ENCODE results near the gene AMTN.
"Not testable (repeated sequence)": the region's sequence is repeated elsewhere in the genome, so short reads cannot be mapped to it uniquely, and the experiment has no call there.

Gene AMTN

GRCh38 chr4:70518269-70518668 is at the start of gene AMTN:
AMTN (plus strand) TSS chr4:70518569; CDS start chr4:70518778, 209 bp downstream.
- no peak for DNase-seq

DNA sequence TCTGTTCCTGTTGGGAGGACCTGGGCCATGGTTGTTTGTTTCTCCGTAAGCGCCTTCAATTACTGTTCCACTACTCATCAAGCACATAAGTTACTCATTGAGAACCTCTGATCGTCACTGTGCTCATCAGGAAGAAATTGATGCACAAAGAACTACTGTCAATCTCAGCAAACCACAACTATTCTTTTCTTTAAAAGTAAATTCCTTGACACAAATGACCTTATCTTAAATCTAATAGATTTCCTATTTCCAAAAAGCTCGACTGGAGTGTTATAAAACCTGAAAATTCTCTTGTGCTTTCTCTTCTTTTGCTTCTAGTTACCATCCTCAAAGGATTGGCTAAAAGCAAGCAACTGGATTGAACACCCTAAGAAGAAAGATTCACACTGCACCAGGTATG is 46.5 kb upstream of the AMTN start, which contains the start of gene MUC7:
MUC7 (plus strand) TSS at position 301 of the 400 bp plus-strand sequence. CDS start 1,825 bp downstream, outside the sequence.
- no peak for DNase-seq

- no peak for DNase-seq
These were observed 44.7 kb upstream of the AMTN start for GRCh38 chr4:70473679-70474078.

GRCh38 chr4:70488748-70489147 is 29.6 kb upstream of the AMTN start:
- DNase-seq = no peak

GRCh38 chr4:70496231-70496630 is 22.1 kb upstream of the AMTN start:
- no peak for DNase-seq

DNA sequence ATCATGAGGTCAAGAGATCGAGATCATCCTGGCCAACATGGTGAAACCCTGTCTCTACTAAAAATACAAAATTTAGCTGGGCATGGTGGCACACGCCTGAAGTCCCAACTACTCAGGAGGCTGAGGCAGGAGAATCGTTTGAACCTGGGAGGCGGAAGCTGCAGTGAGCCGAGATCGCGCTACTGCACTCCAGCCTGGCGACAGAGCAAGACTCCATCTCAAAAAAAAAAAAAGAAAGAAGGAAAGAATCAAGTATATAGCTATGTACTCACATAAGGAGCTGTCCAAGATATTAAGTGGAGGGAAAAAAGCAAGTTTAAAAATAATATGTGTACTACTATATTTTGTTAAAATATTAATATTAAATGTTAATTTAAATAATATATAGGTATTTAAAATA is 16.5 kb upstream of the AMTN start:
- not testable (repeated sequence) for DNase-seq

DNA sequence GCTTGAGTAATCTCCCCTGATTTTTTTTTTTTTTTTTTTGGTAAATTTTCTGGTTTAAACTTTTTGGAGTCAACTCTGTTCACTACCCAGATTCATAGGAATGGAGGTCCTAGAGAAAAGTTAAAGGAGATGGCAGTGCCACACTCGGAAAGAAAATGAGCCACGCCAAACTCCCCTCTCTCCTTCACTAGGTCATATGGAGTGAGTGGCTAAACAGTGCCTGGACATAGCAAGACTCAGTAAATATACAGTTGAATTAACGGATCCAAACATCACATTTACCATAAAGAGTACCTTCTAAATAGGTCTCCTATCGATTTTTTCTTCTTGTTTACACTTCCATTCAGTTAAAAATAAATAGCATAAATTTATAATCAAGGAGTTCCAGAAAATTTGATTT is 13.6 kb upstream of the AMTN start:
- no peak for DNase-seq

DNA sequence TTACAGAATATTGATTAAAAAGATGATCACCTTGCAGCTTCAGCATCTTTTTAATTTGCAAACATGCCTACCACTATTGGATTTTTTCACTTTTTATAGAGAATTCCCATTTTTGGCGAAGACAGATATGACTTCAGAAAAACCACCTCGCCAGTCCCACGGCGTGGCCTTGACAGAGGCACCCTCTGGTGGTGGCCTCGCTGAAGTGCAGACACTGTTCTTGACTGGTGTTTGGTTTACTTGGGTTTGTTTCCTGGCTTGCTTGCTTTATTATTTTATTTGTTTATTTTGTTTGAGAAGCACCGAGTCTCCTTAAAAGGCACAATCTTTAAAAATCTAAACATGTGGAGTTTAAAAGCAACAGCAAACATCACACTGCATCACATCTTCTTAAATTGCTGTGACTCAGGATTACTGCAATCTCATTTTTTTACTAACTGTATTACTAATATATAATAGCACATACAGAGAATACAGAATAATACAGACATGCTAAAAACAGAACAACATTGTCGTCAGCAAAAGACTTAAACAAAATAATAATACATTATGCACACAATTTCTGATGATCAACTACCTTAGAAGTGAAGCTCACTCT is 13.1 kb upstream of the AMTN start:
- no peak for DNase-seq

- no peak for DNase-seq
These were observed 9.6 kb upstream of the AMTN start for GRCh38 chr4:70508801-70509200.

- DNase-seq = no peak
These were observed 7.0 kb upstream of the AMTN start for GRCh38 chr4:70511365-70511764.

DNA sequence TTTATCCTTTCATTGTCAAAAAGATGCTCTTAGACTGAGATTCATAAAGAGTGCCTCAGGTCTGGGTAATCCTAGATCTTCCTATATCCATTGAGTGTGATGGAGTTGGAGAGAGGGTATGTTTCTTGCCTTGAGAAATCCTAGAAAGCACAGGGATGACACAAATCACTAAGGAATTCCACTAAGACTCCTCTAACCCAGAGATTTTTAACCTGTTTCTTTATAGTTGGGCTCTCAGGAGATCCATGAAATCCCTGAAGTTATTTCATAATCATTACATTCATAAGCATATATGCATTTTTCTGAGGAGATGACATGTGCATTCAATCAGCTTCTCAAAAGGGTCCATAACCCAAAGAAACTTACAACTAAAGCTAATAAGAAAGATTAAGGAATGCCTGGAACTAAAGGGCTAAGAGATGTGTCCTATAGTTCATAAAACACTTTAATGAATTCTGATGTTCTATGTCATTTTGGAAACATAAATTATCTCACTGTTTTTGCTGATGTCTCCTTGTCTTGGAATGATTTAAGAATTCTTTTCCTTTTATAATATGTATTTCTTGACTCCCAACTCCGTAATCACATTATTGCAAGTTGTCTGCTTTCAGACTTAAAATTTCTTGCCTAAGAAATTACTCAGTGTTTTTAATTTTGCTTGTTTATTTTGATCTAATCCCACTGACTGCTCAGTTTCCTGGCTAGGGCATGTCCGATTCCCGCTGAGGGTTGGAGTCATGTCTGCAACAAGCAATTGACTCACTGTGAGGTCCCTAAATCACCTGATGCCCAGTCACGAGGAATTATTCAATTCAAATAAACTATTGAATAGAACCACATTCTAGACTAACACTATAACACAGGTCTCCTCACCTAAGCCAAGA is 2.8 kb upstream of the AMTN start:
- DNase-seq = no peak

- no peak for DNase-seq
These were observed 347 bp downstream of the AMTN start for GRCh38 chr4:70518716-70519115.

- DNase-seq = no peak
These were observed 4.3 kb downstream of the AMTN start for GRCh38 chr4:70522626-70523025.

- DNase-seq = no peak
These were observed 12.6 kb downstream of the AMTN start for GRCh38 chr4:70530997-70531396.

GRCh38 chr4:70531981-70532380 is 13.6 kb downstream of the AMTN start:
- no peak for DNase-seq

GRCh38 chr4:70533211-70533610 is 14.8 kb downstream of the AMTN start:
- no peak for DNase-seq

DNA sequence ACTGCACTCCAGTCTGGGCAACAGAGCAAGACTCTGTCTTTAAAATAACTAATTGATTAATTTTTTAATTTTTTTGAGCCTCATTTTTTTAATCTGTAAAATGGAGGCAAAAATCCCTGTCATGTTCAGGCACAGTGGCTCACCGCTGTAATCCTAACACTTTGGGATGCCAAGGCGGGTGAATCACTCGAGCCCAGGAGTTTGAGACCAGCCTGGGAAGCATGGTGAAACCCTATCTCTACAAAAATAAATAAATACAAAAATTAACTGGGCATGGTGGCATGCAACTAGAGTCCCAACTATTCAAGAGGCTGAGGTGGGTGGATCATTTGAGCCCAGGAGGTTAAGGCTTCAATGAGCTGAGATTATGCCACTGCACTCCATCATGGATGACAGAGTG is 15.4 kb downstream of the AMTN start:
- DNase-seq = no peak

DNA sequence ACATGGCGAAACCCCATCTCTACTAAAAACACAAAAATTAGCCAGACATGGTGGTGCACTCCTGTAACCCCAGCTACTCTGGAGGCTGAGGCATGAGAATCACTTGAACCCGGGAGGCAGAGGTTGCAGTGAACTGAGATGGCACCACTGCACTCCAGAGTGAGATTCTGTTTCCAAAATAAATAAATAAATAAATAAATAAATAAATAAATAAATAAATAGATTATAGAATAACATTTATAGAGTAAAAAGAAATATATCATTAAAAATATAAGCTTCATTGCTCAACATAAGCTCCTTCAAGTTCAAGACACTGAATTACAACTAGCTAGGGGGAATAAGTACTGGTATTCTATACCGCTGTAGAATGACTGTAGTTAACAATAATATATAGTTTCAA is 16.5 kb downstream of the AMTN start:
- not testable (repeated sequence) for DNase-seq

DNA sequence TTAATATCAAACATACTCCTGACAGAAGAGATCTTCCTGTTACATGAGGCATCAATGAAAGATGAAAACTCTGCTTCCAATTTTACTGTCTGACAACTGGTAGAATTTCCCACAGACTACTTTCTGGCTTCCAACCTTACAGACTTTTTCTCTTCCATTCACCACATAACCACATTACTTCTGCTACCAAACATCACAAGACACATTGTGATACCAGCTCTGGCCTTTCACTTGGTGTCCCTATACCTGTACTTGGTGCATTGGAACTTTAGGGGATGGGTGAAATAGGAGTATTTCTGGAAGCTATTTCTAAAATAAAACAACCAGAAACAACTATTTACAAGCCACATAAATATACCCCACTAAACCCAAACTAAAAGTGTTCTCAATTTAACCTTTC is 20.5 kb downstream of the AMTN start:
- no peak for DNase-seq

DNA sequence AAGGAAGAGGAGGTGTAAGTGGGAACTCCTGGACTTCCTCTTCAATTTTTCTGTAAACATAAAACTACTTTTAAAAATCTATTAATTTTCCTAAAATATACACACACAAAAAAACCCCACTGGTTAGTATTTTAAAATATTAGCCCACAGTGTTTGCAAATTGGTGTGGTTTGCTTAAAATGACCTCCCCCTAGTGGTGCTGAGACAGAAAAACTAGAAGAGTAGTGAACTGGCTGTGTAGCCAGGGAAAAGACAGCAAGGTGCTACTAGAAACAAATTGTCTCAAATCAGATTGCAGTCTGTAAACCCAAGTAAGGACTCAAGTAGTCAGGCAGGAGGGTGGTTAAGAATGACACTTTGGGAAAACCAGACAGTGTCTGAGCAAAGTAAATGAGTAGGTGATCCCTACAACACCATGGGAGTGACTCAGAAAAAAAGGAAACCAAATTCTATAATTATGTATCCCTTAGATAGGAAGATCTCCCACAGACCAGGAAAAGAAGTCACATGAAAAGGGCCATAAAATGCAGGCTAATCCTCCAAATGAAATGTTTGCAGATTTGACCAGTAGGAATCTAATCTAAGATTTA is 26.0 kb downstream of the AMTN start:
- no peak for DNase-seq

GRCh38 chr4:70556856-70557255 is 38.5 kb downstream of the AMTN start:
- no peak for DNase-seq

DNA sequence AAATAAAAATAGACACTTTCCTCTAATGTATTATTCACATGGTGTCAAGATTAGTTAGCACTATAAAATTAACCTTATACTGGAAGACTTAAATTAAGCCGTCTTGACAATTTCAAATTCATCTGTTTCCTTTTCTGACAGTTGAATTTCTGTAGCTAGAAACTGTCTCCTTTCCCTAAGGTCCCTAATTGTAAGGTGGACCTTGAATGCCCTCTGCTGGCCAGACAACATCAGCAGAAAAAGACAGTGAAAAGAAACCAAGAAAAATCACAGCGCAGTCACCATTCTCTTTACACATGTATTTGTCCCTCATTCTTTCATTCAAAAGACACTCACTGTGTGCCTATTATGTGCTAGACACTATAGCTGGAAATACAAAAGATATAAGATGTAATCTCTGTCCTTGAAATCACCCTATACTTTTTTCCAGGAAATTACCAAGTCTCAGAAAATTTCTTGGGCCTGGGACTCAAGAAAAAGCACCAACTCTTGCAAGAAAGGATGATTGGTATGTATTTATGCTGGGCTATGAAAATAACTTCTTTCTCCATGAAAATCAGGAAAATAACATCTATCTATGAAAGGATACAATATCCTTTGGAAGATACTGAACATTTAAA is 41.0 kb downstream of the AMTN start:
- DNase-seq = no peak

DNA sequence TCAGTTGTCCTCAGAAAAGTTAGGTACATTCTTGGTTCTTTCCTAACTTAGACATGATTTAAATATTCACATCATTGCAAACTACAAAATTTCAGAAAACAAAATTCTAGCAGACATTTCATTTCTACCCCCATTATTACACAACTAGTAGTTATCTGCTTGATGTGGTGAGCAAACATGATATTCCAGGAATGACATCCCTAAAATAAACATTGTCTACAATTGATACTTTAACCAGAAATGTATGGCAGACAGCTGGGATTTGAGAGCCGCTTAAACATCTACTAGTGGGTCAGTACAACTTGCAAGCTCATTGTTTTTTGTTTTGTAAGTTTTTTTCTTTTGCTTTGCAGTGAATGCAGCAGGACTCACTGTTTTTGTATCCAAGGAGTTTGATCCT is 41.6 kb downstream of the AMTN start:
- no peak for DNase-seq

DNA sequence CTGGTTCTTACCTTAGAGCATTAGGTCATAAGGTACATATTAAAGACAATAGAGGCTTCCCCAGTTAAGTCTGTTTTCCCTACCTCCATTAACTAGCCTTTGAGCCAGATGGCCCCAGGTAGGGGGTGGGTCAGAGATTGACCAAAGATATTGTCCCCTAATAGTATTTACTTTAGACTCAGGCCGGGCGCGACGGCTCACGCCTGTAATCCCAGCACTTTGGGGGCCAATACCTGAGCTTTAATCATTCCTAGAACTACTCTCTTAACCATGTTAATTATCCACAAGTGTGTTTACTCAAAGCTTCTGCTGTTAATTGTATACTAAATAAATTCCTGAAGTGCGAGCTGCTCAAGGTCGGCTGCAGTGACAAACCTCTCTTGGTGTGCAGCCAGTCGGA is 45.7 kb downstream of the AMTN start:
- DNase-seq = no peak
